DND-41 (cell line): ENCODE results near the gene HSD17B10.

Experiments
- ATAC-seq: fragments of 200-7000 bp; cut with Tn5 transposase; 3 replicates; pipeline ENCODE4 v1.9.1; 2021; ENCODE audit warnings: low read depth; ENCODE audit not compliant: insufficient read depth
- DNase-seq: peaks from one replicate; pipeline ENCODE4 v3.0.0-alpha.2; 2020
- H2AFZ ChIP-seq: 2 replicates; pipeline ENCODE4 v1.6.0; 2012; ENCODE audit warnings: low read depth, low read length
- H3K27ac ChIP-seq: 2 replicates; pipeline ENCODE4 v1.5.1; 2012; ENCODE audit warnings: low read length, inconsistent platforms
- H3K27me3 ChIP-seq: fragments of 200-600 bp; sonication (generic); 2 replicates; pipeline ENCODE4 v1.6.0; 2012; ENCODE audit warnings: low read length, mild to moderate bottlenecking, inconsistent platforms; ENCODE audit not compliant: insufficient read depth, poor library complexity
- H3K36me3 ChIP-seq: 2 replicates; pipeline ENCODE4 v1.5.1; 2012; ENCODE audit warnings: low read length, inconsistent platforms; ENCODE audit not compliant: insufficient read depth
- H3K4me1 ChIP-seq: 2 replicates; pipeline ENCODE4 v1.5.1; 2012; ENCODE audit warnings: mild to moderate bottlenecking, low read length; ENCODE audit not compliant: insufficient read depth
- H3K4me2 ChIP-seq: 2 replicates; pipeline ENCODE4 v1.6.0; 2012; ENCODE audit warnings: mild to moderate bottlenecking, moderate library complexity, low read length, inconsistent platforms; ENCODE audit not compliant: insufficient read depth
- H3K4me3 ChIP-seq, 2 experiments: fragments of 200-600 bp in 1 of 2; shearing (Covaris generic) in 1 of 2; 2 replicates each; pipeline ENCODE4 v1.5.1; 2012 to 2016; ENCODE audit warnings: inconsistent platforms in 2 of 2, low read length in 2 of 2, mild to moderate bottlenecking in 2 of 2, low read depth in 1 of 2, moderate library complexity in 1 of 2
- H3K79me2 ChIP-seq: 2 replicates; pipeline ENCODE4 v1.6.0; 2012; ENCODE audit warnings: low read length, inconsistent platforms; ENCODE audit not compliant: insufficient read depth
- H3K9ac ChIP-seq: 2 replicates; pipeline ENCODE4 v1.6.0; 2012; ENCODE audit warnings: low read depth, mild to moderate bottlenecking, inconsistent platforms, low read length, moderate library complexity
- H3K9me3 ChIP-seq: 2 replicates; pipeline ENCODE4 v1.5.1; 2012; ENCODE audit warnings: low read length, moderate library complexity, mild to moderate bottlenecking, inconsistent platforms; ENCODE audit not compliant: insufficient read depth, severe bottlenecking
- H4K20me1 ChIP-seq: 2 replicates; pipeline ENCODE4 v1.6.0; 2012; ENCODE audit warnings: low read length; ENCODE audit not compliant: insufficient read depth
- CTCF ChIP-seq: IDR thresholded peaks from 2 replicates; pipeline ENCODE4 v1.5.1; 2012; ENCODE audit warnings: borderline replicate concordance, low read length, moderate library complexity, mild to moderate bottlenecking; ENCODE audit not compliant: poor library complexity, severe bottlenecking; ENCODE audit errors: extremely low read depth
- EZH2 ChIP-seq: IDR thresholded peaks from 3 replicates; pipeline ENCODE4 v1.6.1; 2012; ENCODE audit warnings: borderline replicate concordance, low read depth, mild to moderate bottlenecking, moderate library complexity, low read length, inconsistent platforms; ENCODE audit not compliant: severe bottlenecking

The HSD17B10 gene

GRCh38 chrX:53452812-53453211, 18.6 kb upstream of the HSD17B10 start:
- ATAC-seq: no peak

DNA sequence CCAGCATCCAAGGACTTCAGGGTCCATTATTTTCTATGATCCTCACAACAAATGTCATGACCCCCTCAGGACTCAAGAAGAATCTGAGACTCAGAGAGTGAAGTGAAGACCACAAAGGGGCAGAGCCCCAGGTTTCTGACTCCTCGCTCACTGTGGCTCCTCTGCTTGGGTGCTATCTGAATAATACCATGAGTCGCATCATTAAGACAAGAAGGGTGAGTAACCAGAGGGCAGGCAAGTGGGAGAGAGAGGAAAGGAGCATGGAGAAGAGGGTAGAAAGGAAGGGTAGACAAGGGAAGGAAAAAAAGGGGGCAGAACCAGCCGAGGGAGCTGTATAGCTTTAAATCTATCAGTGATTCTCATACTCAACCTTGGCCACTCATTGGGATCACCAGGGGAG, 15.5 kb upstream of the HSD17B10 start:
- Histone ChIP-seq H4K20me1 (no peaks in the 10 kb centered on the region), H3K9me3 (no peaks in the 10 kb centered on the region), H2AFZ (no peak overlapping the region), H3K4me2 (no peak overlapping the region), H3K4me3 (no peak overlapping the region), H3K27me3 (no peaks in the 10 kb centered on the region), H3K79me2 (no peaks in the 10 kb centered on the region), H3K4me1 (no peaks in the 10 kb centered on the region), H3K27ac (no peak overlapping the region), H3K9ac (no peak overlapping the region), H3K36me3 (no peaks in the 10 kb centered on the region)
- ATAC-seq (no peak), DNase-seq (no peak)
- TF ChIP-seq EZH2: no peak
- TF ChIP-seq CTCF: no peak

More at GRCh38 chrX:53452812-53453211, 18.6 kb upstream of the HSD17B10 start:
- Histone ChIP-seq H4K20me1 (no peaks in the 10 kb centered on the region), H3K4me3 (no peak overlapping the region), H2AFZ (no peak overlapping the region), H3K36me3 (no peaks in the 10 kb centered on the region), H3K27ac (no peak overlapping the region), H3K9ac (no peak overlapping the region), H3K27me3 (no peaks in the 10 kb centered on the region), H3K4me1 (no peaks in the 10 kb centered on the region), H3K4me2 (no peak overlapping the region), H3K9me3 (no peaks in the 10 kb centered on the region), H3K79me2 (no peaks in the 10 kb centered on the region)
- TF ChIP-seq CTCF (no peak), EZH2 (no peak)
- no peak for DNase-seq

DNA sequence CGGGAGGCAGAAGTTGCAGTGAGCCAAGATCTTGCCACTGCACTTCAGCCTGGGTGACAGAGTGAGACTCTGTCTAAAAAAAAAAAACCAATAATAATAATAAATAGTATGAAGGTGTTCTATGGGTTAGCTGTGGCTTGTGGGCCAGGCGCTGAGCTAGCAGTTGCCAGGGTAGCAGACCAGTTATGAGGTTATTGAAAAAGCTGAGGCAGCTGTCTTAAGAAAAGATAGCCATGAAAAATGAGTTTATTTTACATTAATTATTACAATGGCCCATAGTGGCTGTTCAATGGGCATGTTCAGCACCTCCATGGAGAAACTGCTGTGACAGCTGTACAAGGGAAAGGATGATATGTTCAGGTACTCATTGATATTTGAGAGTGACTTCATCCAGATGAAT, 13.3 kb upstream of the HSD17B10 start:
- no peak overlapping the region for H3K4me3 ChIP-seq
- H3K36me3 ChIP-seq: no peaks in the 10 kb centered on the region
- H4K20me1 ChIP-seq: no peaks in the 10 kb centered on the region
- no peak overlapping the region for H2AFZ ChIP-seq
- H3K79me2 ChIP-seq: no peaks in the 10 kb centered on the region
- DNase-seq: no peak
- H3K27ac ChIP-seq: no peak overlapping the region
- H3K4me1 ChIP-seq: no peaks in the 10 kb centered on the region
- H3K27me3 ChIP-seq: no peaks in the 10 kb centered on the region
- TF ChIP-seq CTCF (no peak), EZH2 (no peak)
- H3K9me3 ChIP-seq: no peaks in the 10 kb centered on the region
- H3K9ac ChIP-seq: no peak overlapping the region
- ATAC-seq: no peak
- H3K4me2 ChIP-seq: no peak overlapping the region

- no peak overlapping the region for H3K9ac ChIP-seq
- no peak overlapping the region for H3K4me3 ChIP-seq
- H4K20me1 ChIP-seq: no peaks in the 10 kb centered on the region
- DNase-seq (peak; percentile 19), ATAC-seq (peak; percentile 65; the same call in 2 of the 3 replicates)
- H3K36me3 ChIP-seq: no peaks in the 10 kb centered on the region
- H3K9me3 ChIP-seq: no peaks in the 10 kb centered on the region
- H3K27ac ChIP-seq: no peak overlapping the region
- H3K79me2 ChIP-seq: no peaks in the 10 kb centered on the region
- no peak overlapping the region for H2AFZ ChIP-seq
- H3K27me3 ChIP-seq: peaks cover 6% of the 10 kb centered on the region
- no peak overlapping the region for H3K4me2 ChIP-seq
- TF ChIP-seq CTCF (peak; percentile 26), EZH2 (no peak)
- H3K4me1 ChIP-seq: no peaks in the 10 kb centered on the region
These were observed 11.8 kb upstream of the HSD17B10 start for GRCh38 chrX:53445977-53446376.
